ENCODE measurements around the gene SCGB1A1.

SCGB1A1 gene

DNA sequence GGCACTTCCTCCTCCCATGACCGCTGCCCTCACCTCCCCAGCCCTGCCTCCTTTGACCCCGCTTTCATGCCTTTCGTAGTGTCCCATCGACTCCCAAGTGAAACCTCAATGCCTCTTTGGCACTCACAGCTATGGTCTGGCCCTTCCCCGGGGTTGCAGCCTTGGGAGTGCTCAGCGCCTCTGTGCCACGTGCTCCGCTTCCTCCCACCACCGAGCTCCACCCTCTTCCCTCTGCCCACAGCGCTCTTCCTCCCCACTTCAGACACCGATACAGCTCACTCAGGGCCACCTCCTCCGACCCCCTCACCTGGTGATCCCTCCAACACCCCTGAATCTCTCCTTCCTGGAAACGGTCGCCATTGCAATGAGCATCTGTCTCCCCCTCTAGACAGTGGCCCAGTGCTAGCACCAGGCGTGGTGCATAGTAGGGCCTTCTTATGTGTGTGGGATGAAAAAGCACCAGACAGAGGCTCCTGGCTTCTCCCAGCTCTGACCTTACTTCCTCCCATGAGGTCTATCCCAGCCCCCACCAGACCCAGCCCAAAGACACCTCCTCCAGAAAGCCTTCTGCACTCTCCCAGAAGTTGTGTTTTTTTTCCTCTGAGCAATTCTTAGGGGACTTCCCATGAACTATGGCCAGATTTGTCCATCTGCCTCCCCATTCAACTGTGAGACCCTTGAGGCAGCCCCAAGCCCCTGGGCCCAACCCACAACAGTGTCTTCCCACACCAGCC lies 16.4 kb upstream of the SCGB1A1 start:
- no peak overlapping the region for H4K5ac ChIP-seq (ENCODE audit: low read length)
- no peaks in the 10 kb centered on the region for H3K27me3 ChIP-seq (ENCODE audit: insufficient read depth, low read length, poor library complexity)
- H3K56ac ChIP-seq (ENCODE audit: low read length), result peak overlapping the region; percentile 37
- no peak overlapping the region for H3K18ac ChIP-seq (ENCODE audit: low read length)
- no peak overlapping the region for H3K4me3 ChIP-seq (ENCODE audit: low read length)
- no peak overlapping the region for H4K8ac ChIP-seq (ENCODE audit: low read depth, low read length)
- no peaks in the 10 kb centered on the region for H3K79me2 ChIP-seq (ENCODE audit: control insufficient read depth, insufficient read depth, low read length)
- peaks cover 3% of the 10 kb centered on the region for H3K4me1 ChIP-seq (ENCODE audit: control insufficient read depth, low read depth, low read length)
- H3K36me3 ChIP-seq (ENCODE audit: control insufficient read depth, insufficient read depth, low read length), result no peaks in the 10 kb centered on the region
- no peak overlapping the region for H3K4ac ChIP-seq (ENCODE audit: low read depth, low read length)
- H2BK5ac ChIP-seq (ENCODE audit: low read length), result no peak overlapping the region
- peak overlapping the region; percentile 66 for H3K23ac ChIP-seq (ENCODE audit: low read length)
- H2BK15ac ChIP-seq (replicated peaks; ENCODE audit: low read depth), result no peak overlapping the region
- H2BK120ac ChIP-seq (ENCODE audit: low read depth, low read length), result no peak overlapping the region
- no peak overlapping the region for H3K4me2 ChIP-seq (ENCODE audit: low read length)
- no peak for DNase-seq
- no peak overlapping the region for H3K9ac ChIP-seq (ENCODE audit: low read length)
- no peak overlapping the region for H2AK5ac ChIP-seq (ENCODE audit: low read length)
- H3K79me1 ChIP-seq (ENCODE audit: low read length), result no peaks in the 10 kb centered on the region
- WGBS (ENCODE audit: extremely low coverage, insufficient coverage, low lambda C conversion rate), result no CpG with 5 or more reads among the region's 15 CpGs
- no peak overlapping the region for H3K27ac ChIP-seq (ENCODE audit: low read depth, low read length)

DNA sequence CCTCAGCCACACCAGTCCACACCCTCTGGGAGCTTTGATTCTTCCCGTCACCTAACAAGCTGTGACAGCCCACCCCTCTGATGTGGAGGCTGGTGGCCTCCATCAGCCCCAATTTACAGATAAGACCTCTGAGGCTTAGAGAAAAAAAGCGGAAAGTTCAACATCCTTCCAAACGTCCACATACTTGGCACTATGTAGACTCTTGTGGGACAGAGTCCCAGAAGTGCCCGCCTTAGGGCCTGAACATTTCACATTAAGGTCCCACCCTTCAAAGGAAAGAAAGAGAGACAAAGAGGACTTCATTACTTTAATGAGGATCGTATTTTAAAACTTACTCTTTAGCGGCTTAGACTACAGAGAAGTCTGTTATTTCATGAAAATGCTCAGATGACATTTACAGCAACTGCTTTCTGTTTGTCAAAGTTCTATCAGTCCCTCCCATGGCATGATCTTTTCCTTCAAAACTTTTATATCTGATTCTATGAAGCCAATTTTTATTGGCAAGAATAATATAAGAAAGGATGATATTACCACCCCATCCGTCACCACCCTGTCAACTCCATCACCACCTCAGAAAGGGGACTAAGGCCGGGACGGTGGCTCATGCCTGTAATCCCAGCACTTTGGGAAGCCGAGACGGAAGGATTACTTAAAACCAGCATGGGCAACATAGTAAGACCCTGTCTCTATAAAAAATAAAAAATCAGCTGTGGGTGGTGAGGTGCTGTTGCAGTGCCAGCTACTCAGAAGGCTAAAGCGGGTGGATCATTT lies 15.7 kb upstream of the SCGB1A1 start:
- peaks cover 2% of the 10 kb centered on the region for H3K4me1 ChIP-seq (ENCODE audit: control insufficient read depth, low read depth, low read length)
- H3K27me3 ChIP-seq (ENCODE audit: insufficient read depth, low read length, poor library complexity), result no peaks in the 10 kb centered on the region
- WGBS (ENCODE audit: extremely low coverage, insufficient coverage, low lambda C conversion rate), result no CpG with 5 or more reads among the region's 12 CpGs
- H4K8ac ChIP-seq (ENCODE audit: low read depth, low read length), result no peak overlapping the region
- H2AK5ac ChIP-seq (ENCODE audit: low read length), result no peak overlapping the region
- no peak overlapping the region for H3K9ac ChIP-seq (ENCODE audit: low read length)
- H3K79me2 ChIP-seq (ENCODE audit: control insufficient read depth, insufficient read depth, low read length), result no peaks in the 10 kb centered on the region
- no peak overlapping the region for H2BK15ac ChIP-seq (replicated peaks; ENCODE audit: low read depth)
- no peaks in the 10 kb centered on the region for H3K36me3 ChIP-seq (ENCODE audit: control insufficient read depth, insufficient read depth, low read length)
- no peak overlapping the region for H2BK120ac ChIP-seq (ENCODE audit: low read depth, low read length)
- no peak overlapping the region for H3K23ac ChIP-seq (ENCODE audit: low read length)
- no peak overlapping the region for H3K4ac ChIP-seq (ENCODE audit: low read depth, low read length)
- no peak overlapping the region for H3K18ac ChIP-seq (ENCODE audit: low read length)
- H4K5ac ChIP-seq (ENCODE audit: low read length), result no peak overlapping the region
- no peak overlapping the region for H3K4me3 ChIP-seq (ENCODE audit: low read length)
- no peak overlapping the region for H3K56ac ChIP-seq (ENCODE audit: low read length)
- no peak overlapping the region for H3K4me2 ChIP-seq (ENCODE audit: low read length)
- no peak overlapping the region for H2BK5ac ChIP-seq (ENCODE audit: low read length)
- no peak for DNase-seq
- H3K27ac ChIP-seq (ENCODE audit: low read depth, low read length), result no peak overlapping the region
- H3K79me1 ChIP-seq (ENCODE audit: low read length), result no peaks in the 10 kb centered on the region

DNA sequence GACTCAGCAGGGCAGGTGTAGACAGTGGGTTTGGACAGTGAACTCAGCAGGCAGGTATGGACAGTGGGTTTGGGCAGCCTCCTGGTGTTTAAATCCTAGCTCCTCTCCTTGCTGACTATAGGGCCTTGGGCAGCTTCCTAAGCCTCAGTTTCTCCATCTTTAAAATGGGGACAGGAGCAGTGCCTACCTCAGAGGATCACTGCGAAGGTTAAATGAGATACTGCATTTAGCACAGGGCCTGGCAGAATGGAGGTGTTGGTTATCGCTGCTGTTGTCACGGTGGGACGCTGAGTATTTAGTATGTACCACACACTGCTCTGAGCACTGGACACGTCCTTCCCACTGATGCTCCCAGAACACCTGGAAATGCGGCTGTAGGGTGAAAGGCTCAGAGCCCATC lies 14.4 kb upstream of the SCGB1A1 start:
- Histone ChIP-seq H3K79me1 (ENCODE audit: low read length) (no peaks in the 10 kb centered on the region), H3K4me1 (ENCODE audit: control insufficient read depth, low read depth, low read length) (no peaks in the 10 kb centered on the region), H3K23ac (ENCODE audit: low read length) (no peak overlapping the region), H4K8ac (ENCODE audit: low read depth, low read length) (no peak overlapping the region), H2BK15ac (replicated peaks; ENCODE audit: low read depth) (no peak overlapping the region), H4K5ac (ENCODE audit: low read length) (no peak overlapping the region), H3K18ac (ENCODE audit: low read length) (no peak overlapping the region), H2BK5ac (ENCODE audit: low read length) (no peak overlapping the region), H3K27me3 (ENCODE audit: insufficient read depth, low read length, poor library complexity) (no peaks in the 10 kb centered on the region), H3K56ac (ENCODE audit: low read length) (no peak overlapping the region), H2BK120ac (ENCODE audit: low read depth, low read length) (no peak overlapping the region), H3K4me2 (ENCODE audit: low read length) (no peak overlapping the region), H3K4me3 (ENCODE audit: low read length) (no peak overlapping the region), H3K9ac (ENCODE audit: low read length) (no peak overlapping the region), H3K79me2 (ENCODE audit: control insufficient read depth, insufficient read depth, low read length) (no peaks in the 10 kb centered on the region), H3K27ac (ENCODE audit: low read depth, low read length) (no peak overlapping the region), H3K36me3 (ENCODE audit: control insufficient read depth, insufficient read depth, low read length) (no peaks in the 10 kb centered on the region), H2AK5ac (ENCODE audit: low read length) (no peak overlapping the region), H3K4ac (ENCODE audit: low read depth, low read length) (peak overlapping the region; percentile 29)
- DNase-seq, result no peak
- no CpG with 5 or more reads among the region's 6 CpGs for WGBS (ENCODE audit: extremely low coverage, insufficient coverage, low lambda C conversion rate)

DNA sequence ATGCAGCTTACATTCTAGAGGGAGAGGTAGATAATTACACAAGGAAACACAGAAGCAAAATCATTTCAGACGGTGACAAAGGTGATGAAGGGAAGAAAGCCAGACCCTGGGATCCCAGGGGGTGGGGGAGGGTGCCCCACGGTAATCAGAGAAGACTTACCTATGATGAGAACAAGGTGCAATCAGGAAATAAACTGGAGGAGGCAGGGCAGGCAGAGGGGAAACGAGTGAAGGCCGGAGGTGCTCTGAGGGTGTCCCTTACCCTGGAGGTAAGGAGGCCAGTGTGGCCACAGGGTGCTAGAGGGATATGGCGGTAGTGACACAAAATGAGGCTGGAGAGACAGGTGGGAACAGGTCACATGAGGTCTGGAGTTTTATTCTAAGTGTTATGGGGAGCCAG lies 13.9 kb upstream of the SCGB1A1 start:
- Histone ChIP-seq H2BK5ac (ENCODE audit: low read length) (no peak overlapping the region), H3K36me3 (ENCODE audit: control insufficient read depth, insufficient read depth, low read length) (no peaks in the 10 kb centered on the region), H3K4me3 (ENCODE audit: low read length) (no peak overlapping the region), H3K4ac (ENCODE audit: low read depth, low read length) (peak overlapping the region; percentile 29), H3K79me2 (ENCODE audit: control insufficient read depth, insufficient read depth, low read length) (no peaks in the 10 kb centered on the region), H2BK120ac (ENCODE audit: low read depth, low read length) (no peak overlapping the region), H2AK5ac (ENCODE audit: low read length) (no peak overlapping the region), H3K9ac (ENCODE audit: low read length) (no peak overlapping the region), H4K5ac (ENCODE audit: low read length) (no peak overlapping the region), H3K79me1 (ENCODE audit: low read length) (no peaks in the 10 kb centered on the region), H3K27ac (ENCODE audit: low read depth, low read length) (no peak overlapping the region), H3K4me2 (ENCODE audit: low read length) (no peak overlapping the region), H3K56ac (ENCODE audit: low read length) (no peak overlapping the region), H4K8ac (ENCODE audit: low read depth, low read length) (no peak overlapping the region), H3K23ac (ENCODE audit: low read length) (no peak overlapping the region), H3K4me1 (ENCODE audit: control insufficient read depth, low read depth, low read length) (no peaks in the 10 kb centered on the region), H3K18ac (ENCODE audit: low read length) (no peak overlapping the region), H2BK15ac (replicated peaks; ENCODE audit: low read depth) (no peak overlapping the region), H3K27me3 (ENCODE audit: insufficient read depth, low read length, poor library complexity) (no peaks in the 10 kb centered on the region)
- no peak for DNase-seq
- whole genome bisulfite sequencing (ENCODE audit: extremely low coverage, insufficient coverage, low lambda C conversion rate), result no CpG with 5 or more reads among the region's 5 CpGs

DNA sequence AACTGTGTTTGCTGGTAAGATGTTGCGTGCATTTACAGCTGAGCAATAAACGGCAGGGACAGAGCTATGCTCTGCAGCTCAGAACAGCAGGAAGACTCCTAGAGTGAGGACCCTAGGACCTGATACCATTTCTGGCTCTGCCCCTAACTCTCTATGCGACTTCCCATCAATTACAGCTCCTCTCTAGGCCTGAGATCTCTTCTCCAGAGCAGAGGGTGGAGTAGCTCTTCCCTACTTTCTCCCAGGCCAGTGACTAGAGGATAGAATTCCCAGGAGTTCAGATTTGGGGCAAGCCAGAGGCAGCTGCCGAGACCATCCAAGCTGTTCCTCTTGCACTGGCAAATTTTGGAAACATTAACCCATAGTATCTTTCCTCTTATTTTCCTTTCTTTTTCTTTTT lies 12.8 kb upstream of the SCGB1A1 start:
- Histone ChIP-seq H3K27ac (ENCODE audit: low read depth, low read length) (no peak overlapping the region), H2BK120ac (ENCODE audit: low read depth, low read length) (no peak overlapping the region), H3K79me1 (ENCODE audit: low read length) (no peaks in the 10 kb centered on the region), H3K18ac (ENCODE audit: low read length) (no peak overlapping the region), H3K4ac (ENCODE audit: low read depth, low read length) (no peak overlapping the region), H3K56ac (ENCODE audit: low read length) (no peak overlapping the region), H3K23ac (ENCODE audit: low read length) (no peak overlapping the region), H2AK5ac (ENCODE audit: low read length) (no peak overlapping the region), H3K4me3 (ENCODE audit: low read length) (no peak overlapping the region), H3K27me3 (ENCODE audit: insufficient read depth, low read length, poor library complexity) (no peaks in the 10 kb centered on the region), H3K36me3 (ENCODE audit: control insufficient read depth, insufficient read depth, low read length) (no peaks in the 10 kb centered on the region), H3K4me1 (ENCODE audit: control insufficient read depth, low read depth, low read length) (no peaks in the 10 kb centered on the region), H3K4me2 (ENCODE audit: low read length) (no peak overlapping the region), H2BK15ac (replicated peaks; ENCODE audit: low read depth) (no peak overlapping the region), H3K9ac (ENCODE audit: low read length) (no peak overlapping the region), H4K5ac (ENCODE audit: low read length) (no peak overlapping the region), H3K79me2 (ENCODE audit: control insufficient read depth, insufficient read depth, low read length) (no peaks in the 10 kb centered on the region), H2BK5ac (ENCODE audit: low read length) (no peak overlapping the region), H4K8ac (ENCODE audit: low read depth, low read length) (no peak overlapping the region)
- WGBS (ENCODE audit: extremely low coverage, insufficient coverage, low lambda C conversion rate), result no CpG with 5 or more reads among the region's 4 CpGs
- no peak for DNase-seq
